Left lung (tissue), 14 donors: Measurements from ENCODE around the gene CDH3. TPM values are rescaled to one million over a fixed set of nuclear protein-coding genes. Genes with fewer than 3 reads are reported as not detected.

ENCODE experiments used
- ATAC-seq: fragments of 200-7000 bp; cut with Tn5 transposase; one replicate; pipeline ENCODE4 v1.9.1; 2020; ENCODE audit warnings: moderate library complexity
- DNase-seq, 4 donors: peaks; one replicate each; pipeline ENCODE4 v3.0.0-alpha.2; 2013 to 2020
- H3K27ac ChIP-seq, 2 donors: fragments of 200-600 bp; sonication (generic) in 1 of 2; one replicate each; pipeline versions ENCODE4 v1.5.0 to v1.8.0; 2020 to 2021
- H3K27me3 ChIP-seq, 2 donors: fragments of 200-600 bp; sonication (generic) in 1 of 2; one replicate each; pipeline versions ENCODE4 v1.5.0 to v1.8.0; 2020 to 2021
- H3K36me3 ChIP-seq, 2 donors: fragments of 200-600 bp; sonication (generic) in 1 of 2; one replicate each; pipeline versions ENCODE4 v1.5.0 to v1.8.0; 2020 to 2021
- H3K4me1 ChIP-seq, 2 donors: fragments of 200-600 bp; one replicate each; pipeline ENCODE4 v1.8.0; 2021
- H3K4me3 ChIP-seq, 2 donors: fragments of 200-600 bp; sonication (generic) in 1 of 2; one replicate each; pipeline versions ENCODE4 v1.5.0 to v1.8.0; 2020 to 2021; ENCODE audit warnings: mild to moderate bottlenecking in 1 of 2
- H3K9me3 ChIP-seq, 2 donors: fragments of 200-600 bp; sonication (generic) in 1 of 2; one replicate each; pipeline versions ENCODE4 v1.5.0 to v1.8.0; 2020 to 2021
- intact Hi-C, 2 donors: fragments of 100-400 bp; cut with DNase I; formaldehyde crosslinking; loops; one replicate each; pipeline versions ENCODE4 v1.11.2 to v1.14.2; 2022
- long read RNA-seq, 12 donors: library from polyadenylated mRNA in 2 of 12; unstranded in 2 of 12; transcript quantifications; one replicate each; pipeline ENCODE4 v2.0.0 and lab custom pipeline, GENCODE V29; 2019 to 2026
- polyA plus RNA-seq, 6 donors: library from polyadenylated mRNA; unstranded; fragments of 120-200 nt; gene quantifications; one replicate each; pipeline ENCODE4 v1.2.1, GENCODE V29; 2013; ENCODE audit not compliant: insufficient read length in 6 of 6
- total RNA-seq, 2 donors: library from RNA; stranded (reverse); fragmentation: NEBNext Ultra II Directional; extraction: Animal tissue kit (Norgen Biotek cat#: 25700); gene quantifications; one replicate each; pipeline ENCODE4 v1.2.1, GENCODE V29; 2021
- TF ChIP-seq, protein P1 (sequence below), 2 donors: fragments of 200-600 bp; sonication (generic) in 1 of 2; IDR thresholded peaks; one replicate each; pipeline versions ENCODE4 v1.5.0 to v1.8.0; 2021; ENCODE audit warnings: antibody characterized with exemption in 2 of 2
- donor health status: DM: no; HTN: yes; CAD: no.
- donor health status: DM: no; HTN: no; CAD: no.

Gene CDH3
- 10 to 100 TPM; 12.8 to 59.7 TPM for total RNA-seq
- polyA plus RNA-seq: 10 to 100 TPM; 36.6 to 54.8 (median 47.6) TPM
- long read RNA-seq, donor 1, full-length matches to known transcripts: 2 of 2 reads
- long read RNA-seq, donor 1, partial matches to known transcripts: 0 of 2 reads
- long read RNA-seq, donor 1, other reads (novel, unspliced or antisense): 0 of 2 reads
- long read RNA-seq, donor 2, full-length matches to known transcripts: 3 of 29 reads
- long read RNA-seq, donor 2, partial matches to known transcripts: 26 of 29 reads
- long read RNA-seq, donor 2, other reads (novel, unspliced or antisense): 0 of 29 reads
- long read RNA-seq, donor 3, full-length matches to known transcripts: 6 of 14 reads
- long read RNA-seq, donor 3, partial matches to known transcripts: 8 of 14 reads
- long read RNA-seq, donor 3, other reads (novel, unspliced or antisense): 0 of 14 reads
- long read RNA-seq, donor 4, partial matches to known transcripts: 8 of 8 reads
- long read RNA-seq, donor 4, other reads (novel, unspliced or antisense): 0 of 8 reads
- long read RNA-seq, donor 5, full-length matches to known transcripts: 2 of 9 reads
- long read RNA-seq, donor 5, partial matches to known transcripts: 7 of 9 reads
- long read RNA-seq, donor 5, other reads (novel, unspliced or antisense): 0 of 9 reads
- long read RNA-seq, donor 6, partial matches to known transcripts: 0 of 3 reads
- long read RNA-seq, donor 6, other reads (novel, unspliced or antisense): 0 of 3 reads
- long read RNA-seq, donor 7, full-length matches to known transcripts: 3 of 3 reads
- long read RNA-seq, donor 7, partial matches to known transcripts: 0 of 3 reads
- long read RNA-seq, donor 7, other reads (novel, unspliced or antisense): 0 of 3 reads
- long read RNA-seq, donor 8, full-length matches to known transcripts: 6 of 6 reads
- long read RNA-seq, donor 8, partial matches to known transcripts: 0 of 6 reads
- long read RNA-seq, donor 8, other reads (novel, unspliced or antisense): 0 of 6 reads
- long read RNA-seq, donor 9: 0 reads
- long read RNA-seq, donor 10, partial matches to known transcripts: 1 of 1 reads
- long read RNA-seq, donor 10, other reads (novel, unspliced or antisense): 0 of 1 reads
- long read RNA-seq, donor 11: 0 reads
- long read RNA-seq, donor 12, full-length matches to known transcripts: 4 of 4 reads
- long read RNA-seq, donor 12, partial matches to known transcripts: 0 of 4 reads
- long read RNA-seq, donor 12, other reads (novel, unspliced or antisense): 0 of 4 reads

DNA sequence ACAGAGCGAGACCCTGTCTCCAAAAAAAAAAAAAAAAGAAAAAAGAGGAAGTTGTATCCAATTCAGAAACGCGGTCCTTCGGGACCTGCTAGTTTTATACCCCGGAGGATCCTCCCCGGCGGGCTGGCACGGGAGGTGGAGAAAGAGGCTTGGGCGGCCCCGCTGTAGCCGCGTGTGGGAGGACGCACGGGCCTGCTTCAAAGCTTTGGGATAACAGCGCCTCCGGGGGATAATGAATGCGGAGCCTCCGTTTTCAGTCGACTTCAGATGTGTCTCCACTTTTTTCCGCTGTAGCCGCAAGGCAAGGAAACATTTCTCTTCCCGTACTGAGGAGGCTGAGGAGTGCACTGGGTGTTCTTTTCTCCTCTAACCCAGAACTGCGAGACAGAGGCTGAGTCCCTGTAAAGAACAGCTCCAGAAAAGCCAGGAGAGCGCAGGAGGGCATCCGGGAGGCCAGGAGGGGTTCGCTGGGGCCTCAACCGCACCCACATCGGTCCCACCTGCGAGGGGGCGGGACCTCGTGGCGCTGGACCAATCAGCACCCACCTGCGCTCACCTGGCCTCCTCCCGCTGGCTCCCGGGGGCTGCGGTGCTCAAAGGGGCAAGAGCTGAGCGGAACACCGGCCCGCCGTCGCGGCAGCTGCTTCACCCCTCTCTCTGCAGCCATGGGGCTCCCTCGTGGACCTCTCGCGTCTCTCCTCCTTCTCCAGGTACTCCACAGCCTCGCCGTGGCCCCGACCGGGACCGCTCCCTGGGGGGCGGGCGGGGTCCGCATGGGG, at the start of gene CDH3:
Gene CDH3 (plus strand): TSS at position 596 of the 779 bp plus-strand sequence. CDS start 70 bp downstream, at position 666.
- peaks cover 42 to 96% of the 10 kb centered on the region in 2 donors for H3K27me3 ChIP-seq
- no peaks in the 10 kb centered on the region for H3K36me3 ChIP-seq
- peak; percentile 28 to 85 (median 75) for DNase-seq
- H3K4me1 ChIP-seq: peaks cover 15 to 26% of the 10 kb centered on the region in 2 donors
- H3K4me3 ChIP-seq: peak within 1 kb of the TSS; percentile 36 to 42
- peak; percentile 92 for ATAC-seq
- TF ChIP-seq, protein P1, sequence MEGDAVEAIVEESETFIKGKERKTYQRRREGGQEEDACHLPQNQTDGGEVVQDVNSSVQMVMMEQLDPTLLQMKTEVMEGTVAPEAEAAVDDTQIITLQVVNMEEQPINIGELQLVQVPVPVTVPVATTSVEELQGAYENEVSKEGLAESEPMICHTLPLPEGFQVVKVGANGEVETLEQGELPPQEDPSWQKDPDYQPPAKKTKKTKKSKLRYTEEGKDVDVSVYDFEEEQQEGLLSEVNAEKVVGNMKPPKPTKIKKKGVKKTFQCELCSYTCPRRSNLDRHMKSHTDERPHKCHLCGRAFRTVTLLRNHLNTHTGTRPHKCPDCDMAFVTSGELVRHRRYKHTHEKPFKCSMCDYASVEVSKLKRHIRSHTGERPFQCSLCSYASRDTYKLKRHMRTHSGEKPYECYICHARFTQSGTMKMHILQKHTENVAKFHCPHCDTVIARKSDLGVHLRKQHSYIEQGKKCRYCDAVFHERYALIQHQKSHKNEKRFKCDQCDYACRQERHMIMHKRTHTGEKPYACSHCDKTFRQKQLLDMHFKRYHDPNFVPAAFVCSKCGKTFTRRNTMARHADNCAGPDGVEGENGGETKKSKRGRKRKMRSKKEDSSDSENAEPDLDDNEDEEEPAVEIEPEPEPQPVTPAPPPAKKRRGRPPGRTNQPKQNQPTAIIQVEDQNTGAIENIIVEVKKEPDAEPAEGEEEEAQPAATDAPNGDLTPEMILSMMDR (IDR thresholded peaks at IDR 0.05): no peak
- H3K9me3 ChIP-seq: no peaks in the 10 kb centered on the region
- peak within 1 kb of the TSS in 1 of 2 donors; percentile 51 for H3K27ac ChIP-seq
- intact Hi-C loops: no loop called here

DNA sequence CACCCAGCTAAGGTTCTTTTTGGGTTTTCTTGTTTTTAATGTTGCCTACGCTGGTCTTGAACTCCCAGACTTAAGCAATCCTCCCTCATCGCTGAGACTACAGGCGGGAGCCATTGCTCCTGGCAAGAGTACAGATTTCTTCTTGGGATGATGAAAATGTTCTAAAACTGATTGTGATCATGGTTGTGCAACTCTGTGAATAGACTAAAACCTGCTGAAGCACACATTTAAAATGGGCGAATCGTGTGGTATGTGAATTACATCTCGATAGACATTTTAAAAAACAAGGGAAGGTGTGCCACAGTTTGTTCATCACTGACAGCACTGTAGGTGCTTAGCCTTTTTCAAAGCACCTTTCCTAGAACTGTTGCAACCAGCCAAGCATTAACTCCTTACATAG, 48.8 kb upstream of the CDH3 start:
- Histone ChIP-seq H3K9me3 (no peaks in the 10 kb centered on the region), H3K36me3 (no peaks in the 10 kb centered on the region), H3K27me3 (no peaks in the 10 kb centered on the region), H3K4me1 (no peaks in the 10 kb centered on the region), H3K4me3 (no peak overlapping the region), H3K27ac (no peak overlapping the region)
- no peak for ATAC-seq
- TF ChIP-seq, protein P1 (IDR thresholded peaks at IDR 0.05): no peak
- intact Hi-C loops: no loop called here
- no peak for DNase-seq

DNA sequence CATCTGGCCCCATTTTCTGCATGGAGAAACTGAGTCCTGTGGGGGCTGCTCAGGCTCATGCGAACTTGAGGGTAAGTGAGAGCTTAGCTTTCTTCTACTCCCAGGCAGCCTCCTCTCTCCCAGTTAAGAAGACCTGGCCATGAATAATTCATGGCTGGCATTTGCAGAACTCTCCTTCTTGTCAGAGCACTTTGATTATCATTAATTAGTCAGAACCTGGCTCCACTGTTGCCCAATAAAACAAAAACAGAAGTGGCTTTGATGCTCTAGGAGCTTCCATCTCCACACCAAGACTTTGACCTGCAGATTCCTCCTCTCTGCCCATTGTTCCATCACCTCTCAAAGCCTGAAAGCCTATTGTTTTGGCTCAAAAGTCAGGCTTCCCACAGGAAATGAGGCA, 45.5 kb upstream of the CDH3 start:
- H3K4me3 ChIP-seq: no peak overlapping the region
- no peaks in the 10 kb centered on the region for H3K4me1 ChIP-seq
- no peaks in the 10 kb centered on the region for H3K27me3 ChIP-seq
- no peak overlapping the region for H3K27ac ChIP-seq
- ATAC-seq (no peak), DNase-seq (no peak)
- intact Hi-C loops: no loop called here
- no peaks in the 10 kb centered on the region for H3K36me3 ChIP-seq
- H3K9me3 ChIP-seq: no peaks in the 10 kb centered on the region
- TF ChIP-seq, protein P1 (IDR thresholded peaks at IDR 0.05): no peak

DNA sequence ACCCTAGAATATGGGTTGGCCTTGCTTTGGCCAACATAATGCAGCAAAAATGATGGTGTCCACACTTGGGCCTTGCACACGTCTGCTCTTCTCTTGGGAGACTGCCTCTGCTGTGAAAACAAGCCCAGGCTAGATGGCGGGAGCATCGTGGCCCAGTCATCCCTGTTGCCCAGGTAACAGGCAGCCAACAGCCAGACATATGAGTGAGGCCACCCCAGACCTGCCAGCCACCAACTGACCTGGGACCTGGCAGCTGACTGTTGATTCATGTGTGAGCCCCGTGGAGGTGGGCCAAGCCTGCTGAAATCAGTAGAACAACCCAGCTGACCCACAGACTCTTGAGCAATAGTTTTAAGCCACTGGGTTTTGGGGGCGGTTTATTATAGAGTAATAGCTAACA, 39.4 kb upstream of the CDH3 start:
- ATAC-seq: no peak
- Histone ChIP-seq H3K4me3 (no peak overlapping the region), H3K27ac (no peak overlapping the region), H3K36me3 (no peaks in the 10 kb centered on the region), H3K4me1 (no peaks in the 10 kb centered on the region), H3K9me3 (no peaks in the 10 kb centered on the region), H3K27me3 (no peaks in the 10 kb centered on the region)
- TF ChIP-seq, protein P1 (IDR thresholded peaks at IDR 0.05): no peak
- DNase-seq: no peak
- intact Hi-C loops: no loop called here
